ENCODE data around the gene SCP2.

SCP2 gene

GRCh38 chr1:52892424-52893215 lies 34.5 kb upstream of the SCP2 start:
- ChIA-PET CTCF (interaction anchor here (1.1 kb wide), 1 partner anchor 10 kb away, joined by 3 read pairs; no protein-coding TSS in a partner anchor), POLR2A (no interaction called here)
- no peaks in the 10 kb centered on the region for H3K4me1 ChIP-seq (ENCODE audit: control insufficient read depth, insufficient read depth, low read length)

GRCh38 chr1:52899445-52899894 lies 27.6 kb upstream of the SCP2 start:
- H3K4me1 ChIP-seq (ENCODE audit: control insufficient read depth, insufficient read depth, low read length) = no peaks in the 10 kb centered on the region
- CTCF ChIA-PET = interaction anchor here (0.6 to 1.3 kb wide), 2 partner anchors 280 to 287 kb away, joined by 3 read pairs; no protein-coding TSS in a partner anchor
- no peaks in the 10 kb centered on the region for H3K9me3 ChIP-seq (ENCODE audit: control insufficient read depth, insufficient read depth, low read depth, low read length)
- H3K36me3 ChIP-seq (ENCODE audit: control insufficient read depth in 2 of 2, insufficient read depth in 1 of 2, low read length in 2 of 2) = peaks cover 11 to 46% of the 10 kb centered on the region in 2 experiments
- no peak overlapping the region for H3K4me3 ChIP-seq (ENCODE audit: low read depth, low read length)
- H3K27ac ChIP-seq (ENCODE audit: extremely low read depth, low read depth, low read length) = no peak overlapping the region
- TF ChIP-seq ZNF660 (tag by site-specific recombination; IDR thresholded peaks at IDR 0.05) (peak; percentile 93), KLF7 (tag by site-specific recombination; IDR thresholded peaks at IDR 0.05; ENCODE audit: borderline replicate concordance) (no peak), PRDM10 (tag by site-specific recombination; IDR thresholded peaks at IDR 0.05) (peak; percentile 55; the same call in 1 of the 2 replicates)
- POLR2A ChIA-PET = interaction anchor here (0.7 kb wide), 1 partner anchor 48 kb away, joined by 3 read pairs; no protein-coding TSS in a partner anchor

More at GRCh38 chr1:52892424-52893215, 34.5 kb upstream of the SCP2 start:
- TF ChIP-seq ZNF155 (tag by site-specific recombination; IDR thresholded peaks at IDR 0.05) (no peak), IKZF3 (tag by site-specific recombination; IDR thresholded peaks at IDR 0.05) (no peak), ZNF302 (tag by site-specific recombination; IDR thresholded peaks at IDR 0.05; ENCODE audit: low read depth) (no peak), ZFP41 (tag by site-specific recombination; IDR thresholded peaks at IDR 0.05; ENCODE audit: borderline replicate concordance) (no peak), WT1 (tag by site-specific recombination; IDR thresholded peaks at IDR 0.05) (no peak), ZNF426 (tag by site-specific recombination; IDR thresholded peaks at IDR 0.05) (no peak), ZNF571 (tag by site-specific recombination; IDR thresholded peaks at IDR 0.05) (no peak), TCF7L2 (IDR thresholded peaks at IDR 0.05; ENCODE audit: borderline replicate concordance, low read depth, low read length) (no peak), HOXA7 (CRISPR knock-in tag; IDR thresholded peaks at IDR 0.05; ENCODE audit: borderline replicate concordance) (no peak), PRDM10 (tag by site-specific recombination; IDR thresholded peaks at IDR 0.05) (no peak), ZNF776 (tag by site-specific recombination; IDR thresholded peaks at IDR 0.05; ENCODE audit: borderline replicate concordance) (no peak)
- H3K27ac ChIP-seq (ENCODE audit: extremely low read depth, low read depth, low read length) = no peak overlapping the region
- no peak overlapping the region for H3K4me3 ChIP-seq (ENCODE audit: low read depth, low read length)
- no peaks in the 10 kb centered on the region for H3K9me3 ChIP-seq (ENCODE audit: control insufficient read depth, insufficient read depth, low read depth, low read length)
- peaks cover 55 to 83% of the 10 kb centered on the region in 2 experiments for H3K36me3 ChIP-seq (ENCODE audit: control insufficient read depth in 2 of 2, insufficient read depth in 1 of 2, low read length in 2 of 2)
